ENCODE results near the gene UPP2. TPM values are rescaled to one million over a fixed set of nuclear protein-coding genes. Genes with fewer than 3 reads are reported as not detected.
A peak's percentile ranks its signal among the peaks of the same experiment; 100 is the strongest.

Gene UPP2
- total and polyA plus RNA-seq, 2 of the 13 experiments (the other 11 are each of a cell fraction or from before 2014, with no cell fraction given) = 0.07 to 0.28 TPM

GRCh38 chr2:158095912-158096311 is 5.8 kb upstream of the UPP2 start (continued):
- TF ChIP-seq, protein P1, sequence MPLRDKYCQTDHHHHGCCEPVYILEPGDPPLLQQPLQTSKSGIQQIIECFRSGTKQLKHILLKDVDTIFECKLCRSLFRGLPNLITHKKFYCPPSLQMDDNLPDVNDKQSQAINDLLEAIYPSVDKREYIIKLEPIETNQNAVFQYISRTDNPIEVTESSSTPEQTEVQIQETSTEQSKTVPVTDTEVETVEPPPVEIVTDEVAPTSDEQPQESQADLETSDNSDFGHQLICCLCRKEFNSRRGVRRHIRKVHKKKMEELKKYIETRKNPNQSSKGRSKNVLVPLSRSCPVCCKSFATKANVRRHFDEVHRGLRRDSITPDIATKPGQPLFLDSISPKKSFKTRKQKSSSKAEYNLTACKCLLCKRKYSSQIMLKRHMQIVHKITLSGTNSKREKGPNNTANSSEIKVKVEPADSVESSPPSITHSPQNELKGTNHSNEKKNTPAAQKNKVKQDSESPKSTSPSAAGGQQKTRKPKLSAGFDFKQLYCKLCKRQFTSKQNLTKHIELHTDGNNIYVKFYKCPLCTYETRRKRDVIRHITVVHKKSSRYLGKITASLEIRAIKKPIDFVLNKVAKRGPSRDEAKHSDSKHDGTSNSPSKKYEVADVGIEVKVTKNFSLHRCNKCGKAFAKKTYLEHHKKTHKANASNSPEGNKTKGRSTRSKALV (CRISPR knock-in tag; IDR thresholded peaks at IDR 0.05) = no peak
- TF ChIP-seq ZNF205 (CRISPR knock-in tag; IDR thresholded peaks at IDR 0.05) (no peak), ZNF292 (CRISPR knock-in tag; IDR thresholded peaks at IDR 0.05; ENCODE audit: borderline replicate concordance, low read depth) (no peak), ZNF878 (CRISPR knock-in tag; IDR thresholded peaks at IDR 0.05) (peak; percentile 49; the same call in 1 of the 2 replicates), ARNTL (CRISPR knock-in tag; IDR thresholded peaks at IDR 0.05) (0 out of 2 replicates have a peak, but pooled peaks have one; percentile 31), RARA (CRISPR knock-in tag; IDR thresholded peaks at IDR 0.05) (peak; percentile 80), THAP11 (CRISPR knock-in tag; IDR thresholded peaks at IDR 0.05) (peak; percentile 39; the same call in 1 of the 2 replicates), ZNF414 (CRISPR knock-in tag; IDR thresholded peaks at IDR 0.05) (0 out of 2 replicates have a peak, but pooled peaks have one; percentile 35), ZNF792 (CRISPR knock-in tag; IDR thresholded peaks at IDR 0.05) (0 out of 2 replicates have a peak, but pooled peaks have one; percentile 38), NFIC (IDR thresholded peaks at IDR 0.05; ENCODE audit: low read length) (peak; percentile 62; the same call in 1 of the 2 replicates), ZFY (CRISPR knock-in tag; IDR thresholded peaks at IDR 0.05) (peak; percentile 32; the same call in 1 of the 2 replicates), STAT6 (CRISPR knock-in tag; IDR thresholded peaks at IDR 0.05; ENCODE audit: borderline replicate concordance) (no peak), ZNF598 (CRISPR knock-in tag; IDR thresholded peaks at IDR 0.05; ENCODE audit: borderline replicate concordance) (no peak), SIX1 (CRISPR knock-in tag; IDR thresholded peaks at IDR 0.05; ENCODE audit: borderline replicate concordance) (no peak), MEF2D (CRISPR knock-in tag; IDR thresholded peaks at IDR 0.05) (0 out of 2 replicates have a peak, but pooled peaks have one; percentile 47), EP300 (IDR thresholded peaks at IDR 0.05; ENCODE audit: low read depth in 2 of 2, low read length in 2 of 2) (peak in 1 of 2 experiments; percentile 80; a peak in 2 of 4 replicates), EP300 (CRISPR knock-in tag; IDR thresholded peaks at IDR 0.05; ENCODE audit: borderline replicate concordance) (no peak)
- TF ChIP-seq, protein P2, sequence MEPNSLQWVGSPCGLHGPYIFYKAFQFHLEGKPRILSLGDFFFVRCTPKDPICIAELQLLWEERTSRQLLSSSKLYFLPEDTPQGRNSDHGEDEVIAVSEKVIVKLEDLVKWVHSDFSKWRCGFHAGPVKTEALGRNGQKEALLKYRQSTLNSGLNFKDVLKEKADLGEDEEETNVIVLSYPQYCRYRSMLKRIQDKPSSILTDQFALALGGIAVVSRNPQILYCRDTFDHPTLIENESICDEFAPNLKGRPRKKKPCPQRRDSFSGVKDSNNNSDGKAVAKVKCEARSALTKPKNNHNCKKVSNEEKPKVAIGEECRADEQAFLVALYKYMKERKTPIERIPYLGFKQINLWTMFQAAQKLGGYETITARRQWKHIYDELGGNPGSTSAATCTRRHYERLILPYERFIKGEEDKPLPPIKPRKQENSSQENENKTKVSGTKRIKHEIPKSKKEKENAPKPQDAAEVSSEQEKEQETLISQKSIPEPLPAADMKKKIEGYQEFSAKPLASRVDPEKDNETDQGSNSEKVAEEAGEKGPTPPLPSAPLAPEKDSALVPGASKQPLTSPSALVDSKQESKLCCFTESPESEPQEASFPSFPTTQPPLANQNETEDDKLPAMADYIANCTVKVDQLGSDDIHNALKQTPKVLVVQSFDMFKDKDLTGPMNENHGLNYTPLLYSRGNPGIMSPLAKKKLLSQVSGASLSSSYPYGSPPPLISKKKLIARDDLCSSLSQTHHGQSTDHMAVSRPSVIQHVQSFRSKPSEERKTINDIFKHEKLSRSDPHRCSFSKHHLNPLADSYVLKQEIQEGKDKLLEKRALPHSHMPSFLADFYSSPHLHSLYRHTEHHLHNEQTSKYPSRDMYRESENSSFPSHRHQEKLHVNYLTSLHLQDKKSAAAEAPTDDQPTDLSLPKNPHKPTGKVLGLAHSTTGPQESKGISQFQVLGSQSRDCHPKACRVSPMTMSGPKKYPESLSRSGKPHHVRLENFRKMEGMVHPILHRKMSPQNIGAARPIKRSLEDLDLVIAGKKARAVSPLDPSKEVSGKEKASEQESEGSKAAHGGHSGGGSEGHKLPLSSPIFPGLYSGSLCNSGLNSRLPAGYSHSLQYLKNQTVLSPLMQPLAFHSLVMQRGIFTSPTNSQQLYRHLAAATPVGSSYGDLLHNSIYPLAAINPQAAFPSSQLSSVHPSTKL (CRISPR knock-in tag; IDR thresholded peaks at IDR 0.05) = peak; percentile 90
